AG09319 (cell line): ENCODE measurements around the gene PRKAG2.

Source experiments
- DNase-seq: peaks from one replicate; pipeline ENCODE4 v3.0.0-alpha.2; 2010; ENCODE audit warnings: low read depth; ENCODE audit errors: extremely low read depth
- CTCF ChIP-seq: IDR thresholded peaks from 2 replicates; pipeline ENCODE4 v1.5.1; 2011; ENCODE audit warnings: low read depth, mild to moderate bottlenecking, inconsistent platforms, low read length, moderate library complexity

Gene PRKAG2

GRCh38 chr7:151876899-151877777, at the start of gene PRKAG2:
PRKAG2 (minus strand) TSS chr7:151877115; CDS start chr7:151876620, 495 bp downstream.
- no peak for TF ChIP-seq CTCF

GRCh38 chr7:151926336-151926712, 49.4 kb upstream of the PRKAG2 start:
- no peak for TF ChIP-seq CTCF
- DNase-seq: no peak

More at GRCh38 chr7:151876899-151877777, at the start of gene PRKAG2:
- DNase-seq: no peak

- no peak for TF ChIP-seq CTCF
These were observed 48.8 kb upstream of the PRKAG2 start for GRCh38 chr7:151925446-151926335.

GRCh38 chr7:151924508-151924907, 47.6 kb upstream of the PRKAG2 start:
- TF ChIP-seq CTCF: no peak
- DNase-seq: no peak

More at GRCh38 chr7:151925446-151926335, 48.8 kb upstream of the PRKAG2 start:
- no peak for DNase-seq

- TF ChIP-seq CTCF: no peak
- DNase-seq: no peak
These were observed 47.1 kb upstream of the PRKAG2 start for GRCh38 chr7:151924001-151924400.

GRCh38 chr7:151923097-151923876, 46.4 kb upstream of the PRKAG2 start:
- no peak for TF ChIP-seq CTCF
- DNase-seq: no peak
